Progenitor cell of endocrine pancreas (in vitro differentiated cells): ENCODE results near the gene MYH9. TPM values are rescaled to one million over a fixed set of nuclear protein-coding genes. Genes with fewer than 3 reads are reported as not detected.

Source experiments
- DNase-seq: peaks from one replicate; pipeline ENCODE4 v3.0.0; 2021; ENCODE audit warnings: low spot score; ENCODE audit not compliant: unreplicated experiment
- H3K27ac Mint-ChIP-seq: 2 replicates; pipeline ENCODE4 v1.8.0; 2021; ENCODE audit warnings: mild to moderate bottlenecking, moderate library complexity, mixed read lengths
- H3K27me3 Mint-ChIP-seq: 2 replicates; pipeline ENCODE4 v1.8.0; 2021; ENCODE audit warnings: mixed read lengths
- H3K36me3 Mint-ChIP-seq: 2 replicates; pipeline ENCODE4 v1.8.0; 2022; ENCODE audit warnings: mixed read lengths; ENCODE audit not compliant: insufficient read depth
- H3K4me1 Mint-ChIP-seq: 2 replicates; pipeline ENCODE4 v1.8.0; 2021; ENCODE audit warnings: low read depth, mixed read lengths
- H3K4me3 Mint-ChIP-seq: 2 replicates; pipeline ENCODE4 v1.8.0; 2021; ENCODE audit warnings: low read depth, mild to moderate bottlenecking, moderate library complexity, mixed read lengths
- H3K9me3 Mint-ChIP-seq: 2 replicates; pipeline ENCODE4 v1.8.0; 2021; ENCODE audit warnings: low read depth, mixed read lengths
- total RNA-seq: library from RNA; stranded (reverse); gene quantifications from 2 replicates; pipeline ENCODE4 v1.2.1, GENCODE V29; 2021
- TF ChIP-seq, protein P1 (sequence below): fragments of 200-600 bp; sonication (generic); IDR thresholded peaks from one replicate; pipeline ENCODE4 v1.5.0; 2021; ENCODE audit warnings: antibody characterized with exemption, mild to moderate bottlenecking; ENCODE audit not compliant: unreplicated experiment

The MYH9 gene
- total RNA-seq, 1 donor from 2014 or later = 299 TPM

GRCh38 chr22:36339171-36340065 lies 48.3 kb downstream of the MYH9 start:
- TF ChIP-seq, protein P1, sequence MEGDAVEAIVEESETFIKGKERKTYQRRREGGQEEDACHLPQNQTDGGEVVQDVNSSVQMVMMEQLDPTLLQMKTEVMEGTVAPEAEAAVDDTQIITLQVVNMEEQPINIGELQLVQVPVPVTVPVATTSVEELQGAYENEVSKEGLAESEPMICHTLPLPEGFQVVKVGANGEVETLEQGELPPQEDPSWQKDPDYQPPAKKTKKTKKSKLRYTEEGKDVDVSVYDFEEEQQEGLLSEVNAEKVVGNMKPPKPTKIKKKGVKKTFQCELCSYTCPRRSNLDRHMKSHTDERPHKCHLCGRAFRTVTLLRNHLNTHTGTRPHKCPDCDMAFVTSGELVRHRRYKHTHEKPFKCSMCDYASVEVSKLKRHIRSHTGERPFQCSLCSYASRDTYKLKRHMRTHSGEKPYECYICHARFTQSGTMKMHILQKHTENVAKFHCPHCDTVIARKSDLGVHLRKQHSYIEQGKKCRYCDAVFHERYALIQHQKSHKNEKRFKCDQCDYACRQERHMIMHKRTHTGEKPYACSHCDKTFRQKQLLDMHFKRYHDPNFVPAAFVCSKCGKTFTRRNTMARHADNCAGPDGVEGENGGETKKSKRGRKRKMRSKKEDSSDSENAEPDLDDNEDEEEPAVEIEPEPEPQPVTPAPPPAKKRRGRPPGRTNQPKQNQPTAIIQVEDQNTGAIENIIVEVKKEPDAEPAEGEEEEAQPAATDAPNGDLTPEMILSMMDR = no peak
- Mint-ChIP-seq H3K36me3 (peaks cover 29% of the 10 kb centered on the region), H3K27ac (peak overlapping the region; percentile 41), H3K4me3 (no peak overlapping the region), H3K27me3 (no peaks in the 10 kb centered on the region), H3K4me1 (peaks cover 26% of the 10 kb centered on the region), H3K9me3 (no peaks in the 10 kb centered on the region)
- no peak for DNase-seq

GRCh38 chr22:36337365-36338130 lies 50.2 kb downstream of the MYH9 start:
- Mint-ChIP-seq H3K4me1 (peaks cover 29% of the 10 kb centered on the region), H3K27ac (peak overlapping the region; percentile 47), H3K4me3 (no peak overlapping the region), H3K27me3 (no peaks in the 10 kb centered on the region), H3K36me3 (peaks cover 33% of the 10 kb centered on the region), H3K9me3 (no peaks in the 10 kb centered on the region)
- no peak for DNase-seq
- TF ChIP-seq, protein P1 = no peak

GRCh38 chr22:36336246-36337182 lies 51.3 kb downstream of the MYH9 start:
- Mint-ChIP-seq H3K27ac (peak overlapping the region; percentile 79), H3K36me3 (peaks cover 31% of the 10 kb centered on the region), H3K4me1 (peaks cover 26% of the 10 kb centered on the region), H3K27me3 (no peaks in the 10 kb centered on the region), H3K9me3 (no peaks in the 10 kb centered on the region), H3K4me3 (no peak overlapping the region)
- DNase-seq = no peak
- TF ChIP-seq, protein P1 = no peak

- H3K27ac Mint-ChIP-seq = peak overlapping the region; percentile 68
- no peak overlapping the region for H3K4me3 Mint-ChIP-seq
- H3K36me3 Mint-ChIP-seq = peaks cover 31% of the 10 kb centered on the region
- no peaks in the 10 kb centered on the region for H3K9me3 Mint-ChIP-seq
- TF ChIP-seq, protein P1 = no peak
- H3K27me3 Mint-ChIP-seq = no peaks in the 10 kb centered on the region
- peaks cover 27% of the 10 kb centered on the region for H3K4me1 Mint-ChIP-seq
- DNase-seq = no peak
These were observed 52.1 kb downstream of the MYH9 start for GRCh38 chr22:36335621-36336020.
